Measurements from ENCODE around the gene AKAP9. TPM values are rescaled to one million over a fixed set of nuclear protein-coding genes. Genes with fewer than 3 reads are reported as not detected.
"Not testable (repeated sequence)": the region's sequence is repeated elsewhere in the genome, so short reads cannot be mapped to it uniquely, and the experiment has no call there.

The AKAP9 gene
- total RNA-seq, 4 donors from 2014 or later = 49.7 to 82.6 (median 55.8) TPM

DNA sequence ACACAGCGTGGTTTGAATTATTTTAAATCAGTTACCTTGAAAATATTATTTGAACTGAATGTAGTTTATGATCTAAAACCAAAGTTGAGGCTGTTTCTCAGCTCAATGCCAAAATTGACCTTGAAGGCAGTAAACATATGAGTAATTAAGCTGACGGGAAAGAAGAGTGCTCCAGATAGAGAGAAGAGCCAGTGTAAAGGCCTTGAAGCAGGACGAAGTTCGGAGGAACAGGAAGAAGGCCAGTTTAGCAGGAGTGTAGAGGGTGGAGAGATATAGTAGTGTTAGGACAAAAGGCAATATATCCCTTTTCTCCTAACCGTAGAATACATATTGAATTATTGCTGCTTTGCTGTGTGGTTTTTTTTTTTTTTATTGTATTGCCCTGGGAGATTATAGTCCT lies 130.4 kb downstream of the AKAP9 start:
- Histone ChIP-seq H3K36me3 (peaks cover 0 to 86% (median 0%) of the 10 kb centered on the region in 3 donors), H3K4me1 (peaks cover 0 to 6% (median 0%) of the 10 kb centered on the region in 3 donors), H3K9me3 (no peaks in the 10 kb centered on the region), H3K27me3 (no peaks in the 10 kb centered on the region), H3K4me3 (no peak overlapping the region), H3K27ac (no peak overlapping the region)
- WGBS, 2 donors = 88 to 94% methylated on average over 5 of the region's 5 CpGs
- no peak for DNase-seq
- no peak for TF ChIP-seq POLR2A (IDR thresholded peaks at IDR 0.05)
- TF ChIP-seq, protein P1, sequence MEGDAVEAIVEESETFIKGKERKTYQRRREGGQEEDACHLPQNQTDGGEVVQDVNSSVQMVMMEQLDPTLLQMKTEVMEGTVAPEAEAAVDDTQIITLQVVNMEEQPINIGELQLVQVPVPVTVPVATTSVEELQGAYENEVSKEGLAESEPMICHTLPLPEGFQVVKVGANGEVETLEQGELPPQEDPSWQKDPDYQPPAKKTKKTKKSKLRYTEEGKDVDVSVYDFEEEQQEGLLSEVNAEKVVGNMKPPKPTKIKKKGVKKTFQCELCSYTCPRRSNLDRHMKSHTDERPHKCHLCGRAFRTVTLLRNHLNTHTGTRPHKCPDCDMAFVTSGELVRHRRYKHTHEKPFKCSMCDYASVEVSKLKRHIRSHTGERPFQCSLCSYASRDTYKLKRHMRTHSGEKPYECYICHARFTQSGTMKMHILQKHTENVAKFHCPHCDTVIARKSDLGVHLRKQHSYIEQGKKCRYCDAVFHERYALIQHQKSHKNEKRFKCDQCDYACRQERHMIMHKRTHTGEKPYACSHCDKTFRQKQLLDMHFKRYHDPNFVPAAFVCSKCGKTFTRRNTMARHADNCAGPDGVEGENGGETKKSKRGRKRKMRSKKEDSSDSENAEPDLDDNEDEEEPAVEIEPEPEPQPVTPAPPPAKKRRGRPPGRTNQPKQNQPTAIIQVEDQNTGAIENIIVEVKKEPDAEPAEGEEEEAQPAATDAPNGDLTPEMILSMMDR (IDR thresholded peaks at IDR 0.05) = no peak
- intact Hi-C loops (cut with DNase I) = no loop called here

DNA sequence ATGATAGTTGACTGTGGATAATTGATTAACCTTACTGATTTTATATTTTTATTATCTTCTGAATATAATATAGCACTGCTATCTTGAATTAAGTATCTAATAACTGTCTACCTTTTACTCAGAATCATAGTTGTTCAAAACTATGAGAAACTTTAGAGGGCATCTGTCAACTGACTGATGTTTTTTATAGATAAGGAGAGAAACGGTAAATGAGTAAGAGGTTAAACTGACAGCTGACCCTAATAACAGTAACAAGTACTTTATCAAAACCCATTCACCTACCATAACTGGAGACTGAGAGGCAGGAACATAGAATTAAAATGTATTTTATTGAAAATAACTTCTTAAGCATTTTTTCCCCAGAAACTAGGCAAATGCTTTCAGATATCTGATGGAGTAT lies 131.5 kb downstream of the AKAP9 start:
- no peak for DNase-seq
- intact Hi-C loops (cut with DNase I) = no loop called here
- WGBS, 2 donors = 86 to 90% methylated on average over 1 of the region's 1 CpG
- Histone ChIP-seq H3K27me3 (no peaks in the 10 kb centered on the region), H3K4me3 (no peak overlapping the region), H3K9me3 (no peaks in the 10 kb centered on the region), H3K36me3 (peaks cover 0 to 77% (median 0%) of the 10 kb centered on the region in 3 donors), H3K4me1 (peaks cover 0 to 10% (median 0%) of the 10 kb centered on the region in 3 donors), H3K27ac (no peak overlapping the region)
- TF ChIP-seq, protein P1 (IDR thresholded peaks at IDR 0.05) = no peak
- TF ChIP-seq POLR2A (IDR thresholded peaks at IDR 0.05) = no peak

DNA sequence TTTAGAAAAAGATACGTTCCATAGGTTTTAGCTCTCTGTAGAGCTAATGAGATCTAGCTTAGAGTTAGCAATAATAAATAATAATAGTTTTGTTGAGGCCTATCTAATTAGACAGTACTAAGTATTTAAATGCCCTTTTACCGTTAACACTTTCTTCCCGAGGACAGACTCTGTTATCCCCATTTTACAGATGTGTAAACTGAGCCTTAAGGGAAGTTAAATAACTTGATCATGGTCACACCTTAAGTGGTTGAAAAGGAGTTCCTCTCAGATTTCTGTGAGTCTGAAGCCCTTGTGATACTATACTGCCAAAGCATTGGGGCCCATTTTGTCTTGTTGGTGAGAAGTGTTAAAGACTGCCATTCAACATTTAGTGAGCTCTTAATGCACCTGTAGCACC lies 132.0 kb downstream of the AKAP9 start:
- 89 to 95% methylated on average over 3 of the region's 3 CpGs for WGBS, 2 donors
- TF ChIP-seq POLR2A (IDR thresholded peaks at IDR 0.05) = no peak
- TF ChIP-seq, protein P1 (IDR thresholded peaks at IDR 0.05) = no peak
- no peaks in the 10 kb centered on the region for H3K27me3 ChIP-seq
- no peak overlapping the region for H3K27ac ChIP-seq
- no peak for DNase-seq
- peaks cover 0 to 77% (median under 1%) of the 10 kb centered on the region in 3 donors for H3K36me3 ChIP-seq
- H3K4me1 ChIP-seq = peaks cover 0 to 10% (median 0%) of the 10 kb centered on the region in 3 donors
- H3K4me3 ChIP-seq = no peak overlapping the region
- intact Hi-C loops (cut with DNase I) = no loop called here
- H3K9me3 ChIP-seq = no peaks in the 10 kb centered on the region

DNA sequence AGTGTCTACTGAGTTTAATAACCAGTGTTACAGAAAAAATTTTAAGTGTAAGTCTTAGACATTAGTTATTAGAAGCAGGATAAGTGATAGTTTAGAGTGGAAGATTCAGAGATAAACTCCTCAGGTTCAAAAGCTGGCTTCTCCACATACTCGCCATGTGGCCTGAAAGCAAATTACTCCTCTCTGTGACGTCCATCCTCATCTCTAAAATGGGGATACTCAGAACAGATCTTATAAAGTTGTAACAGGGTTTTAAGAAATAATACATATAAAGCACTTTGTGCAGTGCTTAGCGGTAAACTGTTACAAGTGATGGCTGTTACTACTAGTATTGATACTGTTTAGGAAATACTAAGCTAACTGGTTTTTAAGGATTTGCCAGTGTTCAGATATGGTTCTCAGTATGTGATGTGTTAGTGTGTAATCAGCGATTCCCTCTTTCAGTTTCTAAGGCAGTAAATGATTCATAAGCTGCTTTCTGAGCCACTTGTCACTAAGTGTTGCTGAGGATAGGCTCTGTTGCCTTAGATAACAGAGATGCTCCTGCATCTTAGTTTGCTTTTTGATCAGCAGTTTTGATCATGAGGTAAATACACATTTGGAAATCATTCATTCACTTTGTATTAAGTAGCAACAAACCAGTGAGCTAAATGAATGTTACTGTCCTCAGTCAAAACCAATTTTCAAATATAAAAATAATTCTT lies 134.9 kb downstream of the AKAP9 start:
- Histone ChIP-seq H3K9me3 (no peaks in the 10 kb centered on the region), H3K27me3 (no peaks in the 10 kb centered on the region), H3K27ac (peak overlapping the region in 3 of 4 donors; percentile 57 to 81 (median 72)), H3K36me3 (peaks cover 4 to 80% (median 7%) of the 10 kb centered on the region in 3 donors), H3K4me1 (peaks cover 0 to 10% (median 0%) of the 10 kb centered on the region in 3 donors), H3K4me3 (no peak overlapping the region)
- WGBS, 2 donors = 79 to 82% methylated on average over 4 of the region's 4 CpGs
- DNase-seq = no peak
- TF ChIP-seq POLR2A (IDR thresholded peaks at IDR 0.05) = no peak
- TF ChIP-seq, protein P1 (IDR thresholded peaks at IDR 0.05) = no peak
- intact Hi-C loops (cut with DNase I) = no loop called here

DNA sequence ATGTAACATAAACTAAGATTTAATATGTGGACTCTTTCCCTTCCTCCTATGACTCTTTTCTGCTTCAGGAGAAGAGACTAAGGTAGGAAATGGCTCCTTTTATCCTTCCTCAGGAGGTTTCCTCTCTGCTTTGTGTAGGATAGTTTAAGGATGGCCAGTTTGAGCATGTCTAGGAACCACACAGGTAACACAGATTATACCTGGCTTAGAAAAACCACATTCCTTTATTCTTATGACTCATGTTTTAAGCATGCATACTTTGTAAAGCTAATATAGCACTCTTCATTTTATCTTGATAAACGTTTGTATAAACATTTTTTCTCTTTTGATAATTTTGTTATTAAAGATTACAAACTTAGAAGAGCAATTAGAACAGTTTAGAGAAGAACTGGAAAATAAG lies 135.8 kb downstream of the AKAP9 start:
- peaks cover 4 to 80% (median 7%) of the 10 kb centered on the region in 3 donors for H3K36me3 ChIP-seq
- intact Hi-C loops (cut with DNase I) = no loop called here
- H3K27ac ChIP-seq = peak overlapping the region; percentile 28 to 81 (median 64)
- no peaks in the 10 kb centered on the region for H3K27me3 ChIP-seq
- TF ChIP-seq, protein P1 (IDR thresholded peaks at IDR 0.05) = no peak
- no peak overlapping the region for H3K4me3 ChIP-seq
- no peak for DNase-seq
- H3K4me1 ChIP-seq = peaks cover 0 to 10% (median 0%) of the 10 kb centered on the region in 3 donors
- 10 to 29% methylated on average over 1 of the region's 1 CpG for WGBS, 2 donors
- no peaks in the 10 kb centered on the region for H3K9me3 ChIP-seq

DNA sequence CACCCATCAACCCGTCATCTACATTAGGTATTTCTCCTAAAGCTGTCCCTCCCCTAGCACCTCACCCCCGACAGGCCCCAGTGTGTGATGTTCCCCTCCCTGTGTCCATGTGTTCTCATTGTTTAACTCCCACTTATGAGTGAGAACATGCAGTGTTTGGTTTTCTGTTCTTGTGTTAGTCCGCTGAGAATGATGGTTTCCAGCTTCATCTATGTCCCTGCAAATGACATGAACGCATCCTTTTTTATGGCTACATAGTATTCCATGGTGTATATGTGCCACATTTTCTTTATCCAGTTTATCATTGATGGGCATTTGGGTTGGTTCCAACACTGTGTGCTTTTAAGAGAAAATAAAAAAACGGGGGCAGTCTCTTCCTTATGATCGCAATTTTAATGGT lies 143.3 kb downstream of the AKAP9 start:
- DNase-seq; H3K4me1 ChIP-seq; H3K27ac ChIP-seq; H3K4me3 ChIP-seq; H3K27me3 ChIP-seq; H3K9me3 ChIP-seq; intact Hi-C loops (cut with DNase I): not testable (repeated sequence)
- WGBS, 2 donors = 91 to 99% methylated on average over 6 of the region's 6 CpGs
- peaks cover 10 to 100% (median 24%) of the 10 kb centered on the region in 3 donors for H3K36me3 ChIP-seq

All from esophagus squamous epithelium (tissue), 5 donors.